ENCODE measurements around the gene ZBTB47. TPM values are rescaled to one million over a fixed set of nuclear protein-coding genes. Genes with fewer than 3 reads are reported as not detected.

The ZBTB47 gene
- total and polyA plus RNA-seq, 2 donors (not counting 1 experiment from before 2014, with no cell fraction given), result 15.6 to 49.4 TPM

GRCh38 chr3:42640771-42641370 lies 12.6 kb upstream of the ZBTB47 start:
- Histone ChIP-seq H3K27ac (ENCODE audit: insufficient read depth, low read length) (no peak overlapping the region), H3K27me3 (ENCODE audit: control insufficient read depth, insufficient read depth, low read length) (no peaks in the 10 kb centered on the region), H4K20me1 (ENCODE audit: control insufficient read depth, extremely low read depth, insufficient read depth, low read length) (no peaks in the 10 kb centered on the region), H3K9me3 (ENCODE audit: control insufficient read depth, insufficient read depth, low read depth, low read length) (no peaks in the 10 kb centered on the region), H3K4me2 (ENCODE audit: extremely low read depth, insufficient read depth, low read length) (no peak overlapping the region), H3K4me3 (replicated peaks in 1 of 4; ENCODE audit: control extremely low read depth in 1 of 4, insufficient read depth in 1 of 4, low read depth in 3 of 4, low read length in 4 of 4) (no peak overlapping the region), H2AFZ (ENCODE audit: low read length) (no peak overlapping the region), H3K79me2 (ENCODE audit: control insufficient read depth, insufficient read depth, low read length) (peaks cover 5% of the 10 kb centered on the region), H3K4me1 (ENCODE audit: control insufficient read depth, extremely low read depth, insufficient read depth, low read length) (no peaks in the 10 kb centered on the region), H3K36me3 (ENCODE audit: control insufficient read depth, insufficient read depth, low read length) (peaks cover 34% of the 10 kb centered on the region), H3K9ac (ENCODE audit: insufficient read depth, low read length) (no peak overlapping the region)
- no peak for DNase-seq (ENCODE audit: low read depth in 2 of 2)
- TF ChIP-seq CTCF (conservative IDR thresholded peaks at IDR 0.05 in 1 of 2, IDR thresholded peaks at IDR 0.05 in 1 of 2; ENCODE audit: low read depth in 1 of 2, low read length in 2 of 2) (no peak), EZH2 (IDR thresholded peaks at IDR 0.05; ENCODE audit: low read length, missing control alignments) (no peak)

- H3K4me1 ChIP-seq (ENCODE audit: control insufficient read depth, extremely low read depth, insufficient read depth, low read length), result peaks cover 18% of the 10 kb centered on the region
- H3K27me3 ChIP-seq (ENCODE audit: control insufficient read depth, insufficient read depth, low read length), result no peaks in the 10 kb centered on the region
- peaks cover 13% of the 10 kb centered on the region for H3K36me3 ChIP-seq (ENCODE audit: control insufficient read depth, insufficient read depth, low read length)
- no peak overlapping the region for H3K27ac ChIP-seq (ENCODE audit: insufficient read depth, low read length)
- no peaks in the 10 kb centered on the region for H3K9me3 ChIP-seq (ENCODE audit: control insufficient read depth, insufficient read depth, low read depth, low read length)
- H3K4me3 ChIP-seq (replicated peaks in 1 of 4; ENCODE audit: control extremely low read depth in 1 of 4, insufficient read depth in 1 of 4, low read depth in 3 of 4, low read length in 4 of 4), result no peak overlapping the region
- no peak overlapping the region for H2AFZ ChIP-seq (ENCODE audit: low read length)
- no peak for DNase-seq (ENCODE audit: low read depth in 2 of 2)
- H4K20me1 ChIP-seq (ENCODE audit: control insufficient read depth, extremely low read depth, insufficient read depth, low read length), result no peaks in the 10 kb centered on the region
- no peak overlapping the region for H3K4me2 ChIP-seq (ENCODE audit: extremely low read depth, insufficient read depth, low read length)
- H3K9ac ChIP-seq (ENCODE audit: insufficient read depth, low read length), result no peak overlapping the region
- H3K79me2 ChIP-seq (ENCODE audit: control insufficient read depth, insufficient read depth, low read length), result peaks cover 7% of the 10 kb centered on the region
- TF ChIP-seq CTCF (conservative IDR thresholded peaks at IDR 0.05 in 1 of 2, IDR thresholded peaks at IDR 0.05 in 1 of 2; ENCODE audit: low read depth in 1 of 2, low read length in 2 of 2) (no peak), EZH2 (IDR thresholded peaks at IDR 0.05; ENCODE audit: low read length, missing control alignments) (no peak)
Observed at GRCh38 chr3:42647821-42648459, 5.6 kb upstream of the ZBTB47 start.

GRCh38 chr3:42649006-42649405 lies 4.5 kb upstream of the ZBTB47 start:
- no peak for TF ChIP-seq CTCF (conservative IDR thresholded peaks at IDR 0.05 in 1 of 2, IDR thresholded peaks at IDR 0.05 in 1 of 2; ENCODE audit: low read depth in 1 of 2, low read length in 2 of 2)
- peaks cover 7% of the 10 kb centered on the region for H3K36me3 ChIP-seq (ENCODE audit: control insufficient read depth, insufficient read depth, low read length)
- H3K79me2 ChIP-seq (ENCODE audit: control insufficient read depth, insufficient read depth, low read length), result peaks cover 14% of the 10 kb centered on the region
- H3K4me2 ChIP-seq (ENCODE audit: extremely low read depth, insufficient read depth, low read length), result no peak overlapping the region
- H3K9me3 ChIP-seq (ENCODE audit: control insufficient read depth, insufficient read depth, low read depth, low read length), result no peaks in the 10 kb centered on the region
- H3K4me3 ChIP-seq (replicated peaks in 1 of 4; ENCODE audit: control extremely low read depth in 1 of 4, insufficient read depth in 1 of 4, low read depth in 3 of 4, low read length in 4 of 4), result no peak overlapping the region
- no peak for DNase-seq (ENCODE audit: low read depth in 2 of 2)
- no peak overlapping the region for H2AFZ ChIP-seq (ENCODE audit: low read length)
- H3K9ac ChIP-seq (ENCODE audit: insufficient read depth, low read length), result no peak overlapping the region
- peaks cover 22% of the 10 kb centered on the region for H3K4me1 ChIP-seq (ENCODE audit: control insufficient read depth, extremely low read depth, insufficient read depth, low read length)
- no peaks in the 10 kb centered on the region for H3K27me3 ChIP-seq (ENCODE audit: control insufficient read depth, insufficient read depth, low read length)
- no peaks in the 10 kb centered on the region for H4K20me1 ChIP-seq (ENCODE audit: control insufficient read depth, extremely low read depth, insufficient read depth, low read length)
- no peak overlapping the region for H3K27ac ChIP-seq (ENCODE audit: insufficient read depth, low read length)

Measured in fibroblast of lung (primary cell).